Measurements from ENCODE around the gene GRIK4.
"Not testable (repeated sequence)": the region's sequence is repeated elsewhere in the genome, so short reads cannot be mapped to it uniquely, and the experiment has no call there.

Gene GRIK4

GRCh38 chr11:120574876-120575275, 63.3 kb downstream of the GRIK4 start:
- no peak for DNase-seq (ENCODE audit: low read depth, low spot score)

GRCh38 chr11:120575461-120575860, 63.9 kb downstream of the GRIK4 start:
- DNase-seq (ENCODE audit: low read depth, low spot score): no peak

GRCh38 chr11:120576606-120577005, 65.1 kb downstream of the GRIK4 start:
- no peak for DNase-seq (ENCODE audit: low read depth, low spot score)

- DNase-seq (ENCODE audit: low read depth, low spot score): no peak
Observed at GRCh38 chr11:120577041-120577440, 65.5 kb downstream of the GRIK4 start.

GRCh38 chr11:120577624-120578363, 66.2 kb downstream of the GRIK4 start:
- DNase-seq (ENCODE audit: low read depth, low spot score): no peak

- DNase-seq (ENCODE audit: low read depth, low spot score): no peak
Observed at GRCh38 chr11:120578596-120579154, 67.1 kb downstream of the GRIK4 start.

- no peak for DNase-seq (ENCODE audit: low read depth, low spot score)
Observed at GRCh38 chr11:120579611-120580031, 68.1 kb downstream of the GRIK4 start.

- DNase-seq (ENCODE audit: low read depth, low spot score): no peak
Observed at GRCh38 chr11:120581313-120581712, 69.8 kb downstream of the GRIK4 start.

- not testable (repeated sequence) for DNase-seq (ENCODE audit: low read depth, low spot score)
Observed at GRCh38 chr11:120582535-120582934, 71.0 kb downstream of the GRIK4 start.

- no peak for DNase-seq (ENCODE audit: low read depth, low spot score)
Observed at GRCh38 chr11:120586072-120586471, 74.5 kb downstream of the GRIK4 start.

GRCh38 chr11:120586728-120587127, 75.2 kb downstream of the GRIK4 start:
- DNase-seq (ENCODE audit: low read depth, low spot score): no peak

- DNase-seq (ENCODE audit: low read depth, low spot score): no peak
Observed at GRCh38 chr11:120587299-120587698, 75.8 kb downstream of the GRIK4 start.

GRCh38 chr11:120589376-120589775, 77.8 kb downstream of the GRIK4 start:
- no peak for DNase-seq (ENCODE audit: low read depth, low spot score)

GRCh38 chr11:120590472-120590871, 78.9 kb downstream of the GRIK4 start:
- DNase-seq (ENCODE audit: low read depth, low spot score): no peak

- no peak for DNase-seq (ENCODE audit: low read depth, low spot score)
Observed at GRCh38 chr11:120594746-120595145, 83.2 kb downstream of the GRIK4 start.

- DNase-seq (ENCODE audit: low read depth, low spot score): no peak
Observed at GRCh38 chr11:120595557-120595956, 84.0 kb downstream of the GRIK4 start.

- DNase-seq (ENCODE audit: low read depth, low spot score): no peak
Observed at GRCh38 chr11:120597250-120598215, 86.0 kb downstream of the GRIK4 start.

GRCh38 chr11:120598517-120599257, 87.1 kb downstream of the GRIK4 start:
- DNase-seq (ENCODE audit: low read depth, low spot score): no peak

GRCh38 chr11:120599816-120600420, 88.4 kb downstream of the GRIK4 start:
- no peak for DNase-seq (ENCODE audit: low read depth, low spot score)

GRCh38 chr11:120601536-120601935, 90.0 kb downstream of the GRIK4 start:
- DNase-seq (ENCODE audit: low read depth, low spot score): no peak

GRCh38 chr11:120603071-120603470, 91.5 kb downstream of the GRIK4 start:
- DNase-seq (ENCODE audit: low read depth, low spot score): no peak
